Retina (tissue), 1 donor: ENCODE data around the gene TFPI.

Source experiments
- DNase-seq: peaks from one replicate; pipeline ENCODE4 v3.0.0-alpha.2; 2016

The TFPI gene

GRCh38 chr2:187502467-187502866 lies 51.8 kb downstream of the TFPI start:
- no peak for DNase-seq

DNA sequence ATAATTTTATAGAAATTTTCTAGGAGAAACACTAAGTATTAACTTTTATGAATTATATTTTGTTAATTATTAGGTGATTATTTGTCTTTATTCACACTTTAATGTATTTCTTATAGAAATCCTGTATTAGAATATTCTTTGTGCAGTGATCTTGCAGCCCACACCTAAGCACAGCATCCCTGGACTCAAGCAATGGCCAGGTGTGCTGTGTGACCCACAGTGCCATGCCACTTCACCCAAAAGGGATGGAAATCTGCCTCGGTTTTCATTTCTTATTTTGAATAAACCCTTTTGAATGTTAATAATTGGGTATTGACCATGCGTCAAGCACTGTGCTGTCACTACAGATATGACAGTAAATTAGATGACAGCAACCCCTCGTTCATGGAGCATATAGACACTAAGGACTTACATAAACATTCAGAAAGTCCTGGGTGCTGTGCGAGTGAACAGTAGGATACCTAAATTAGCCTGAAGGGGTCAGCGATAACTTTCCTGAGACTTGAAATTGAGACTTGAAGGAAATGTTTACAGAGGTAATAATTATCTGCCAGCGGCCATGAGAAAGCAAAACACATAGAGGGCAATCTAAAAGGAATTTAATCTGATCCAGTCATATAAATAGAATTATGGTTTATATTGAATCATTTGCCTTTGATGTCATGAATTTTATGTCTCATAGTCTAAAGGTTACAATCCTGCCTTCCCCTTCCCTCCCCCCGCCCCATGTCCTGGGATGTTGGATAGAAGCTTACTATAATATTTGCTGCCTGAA lies 53.5 kb downstream of the TFPI start:
- DNase-seq = peak; percentile 6

- peak; percentile 17 for DNase-seq
These were observed 54.2 kb downstream of the TFPI start for GRCh38 chr2:187499941-187500532.

GRCh38 chr2:187497858-187498463 lies 56.3 kb downstream of the TFPI start:
- no peak for DNase-seq

DNA sequence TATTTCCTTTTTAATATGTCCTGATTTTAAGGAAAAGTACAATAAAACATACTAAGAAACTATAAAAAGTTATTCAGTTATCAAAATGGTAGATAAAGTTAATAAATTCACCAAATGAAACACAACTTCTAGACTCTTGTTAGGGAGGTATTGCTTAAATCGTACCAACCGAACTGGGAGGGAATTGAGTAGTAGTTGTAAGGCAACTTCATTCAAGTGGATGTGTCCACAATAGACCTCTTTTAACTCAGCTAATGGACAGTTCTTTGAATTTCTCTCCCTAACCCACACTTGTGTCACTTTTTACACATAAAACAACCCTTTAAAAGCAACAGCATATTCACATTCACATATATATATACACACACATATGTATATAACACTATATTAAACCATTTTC lies 57.1 kb downstream of the TFPI start:
- DNase-seq = no peak

GRCh38 chr2:187495324-187495723 lies 58.9 kb downstream of the TFPI start:
- no peak for DNase-seq

- DNase-seq = no peak
These were observed 60.2 kb downstream of the TFPI start for GRCh38 chr2:187493877-187494568.

GRCh38 chr2:187493180-187493579 lies 61.1 kb downstream of the TFPI start:
- DNase-seq = no peak

DNA sequence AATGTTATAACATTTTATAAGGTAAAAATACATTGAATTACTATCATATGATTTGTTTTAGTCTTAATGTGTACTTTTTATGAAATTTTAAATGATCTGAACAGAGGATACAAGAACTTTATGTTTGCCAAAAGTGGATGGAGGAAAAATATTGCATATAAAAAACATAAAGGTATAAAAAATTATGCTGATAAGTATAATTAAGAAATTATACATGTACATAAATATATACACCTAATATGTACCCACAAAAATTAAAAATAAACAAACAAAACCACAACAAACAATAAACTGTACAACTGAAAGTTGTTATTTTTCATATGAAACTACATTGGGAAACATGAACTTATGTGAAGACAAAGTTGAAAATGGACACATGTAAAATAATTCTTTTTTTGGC lies 68.0 kb downstream of the TFPI start:
- no peak for DNase-seq

DNA sequence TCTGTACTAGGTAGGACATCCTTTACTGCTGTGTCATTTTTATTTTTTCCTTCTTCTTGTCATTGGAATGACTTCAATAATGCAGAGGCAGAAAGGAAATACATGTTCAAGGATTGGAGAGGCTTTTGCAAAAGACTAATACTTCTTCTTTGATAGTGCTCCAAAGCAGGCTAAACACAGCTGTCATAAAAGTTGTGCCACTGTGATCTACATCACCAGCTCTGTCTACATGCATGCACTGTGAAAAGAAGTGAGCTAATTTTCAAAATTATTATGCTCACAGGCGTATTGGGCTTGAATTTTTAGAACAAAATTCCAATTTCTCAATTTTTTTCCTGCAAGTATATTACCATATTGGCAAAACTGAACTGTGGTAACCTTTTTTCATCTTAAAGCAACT lies 68.7 kb downstream of the TFPI start:
- DNase-seq = no peak

DNA sequence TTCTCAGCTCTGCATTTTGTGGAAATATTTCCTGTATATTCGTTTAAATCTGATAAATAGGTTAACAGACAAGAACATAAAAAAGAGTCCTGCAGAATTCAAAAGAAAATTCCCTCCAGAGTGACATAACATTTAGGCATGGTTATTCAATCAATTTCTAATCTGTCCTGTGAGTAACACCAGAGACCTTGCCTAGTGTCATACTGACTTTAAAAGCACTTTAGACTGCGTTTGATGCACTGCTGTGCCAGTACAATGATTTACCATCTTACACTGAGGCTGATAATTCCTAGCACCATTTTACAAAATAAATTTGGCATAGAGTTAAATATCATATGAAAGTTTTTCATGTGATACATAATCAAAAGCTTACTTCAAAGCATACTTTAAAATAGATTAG lies 70.7 kb downstream of the TFPI start:
- DNase-seq = no peak

GRCh38 chr2:187482796-187483195 lies 71.4 kb downstream of the TFPI start:
- DNase-seq = no peak

DNA sequence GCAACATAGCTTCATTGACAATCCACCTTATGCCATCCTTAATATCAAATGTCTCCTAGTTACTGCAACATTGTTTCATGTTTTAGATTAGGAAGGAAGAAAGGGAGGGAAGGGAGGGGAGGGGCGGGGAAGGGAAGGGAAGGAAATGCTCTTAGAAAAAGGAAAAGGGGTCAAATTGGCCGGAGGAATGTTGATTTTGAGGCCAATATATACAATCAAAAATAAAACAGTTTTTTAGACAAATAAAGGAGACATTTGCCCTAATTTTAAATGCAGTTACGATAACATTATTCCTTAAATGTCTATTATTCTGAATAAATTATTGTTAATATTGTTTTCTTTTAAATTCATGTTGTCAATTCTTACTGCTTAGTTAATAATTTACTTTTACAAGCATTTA lies 72.7 kb downstream of the TFPI start:
- DNase-seq = no peak

DNA sequence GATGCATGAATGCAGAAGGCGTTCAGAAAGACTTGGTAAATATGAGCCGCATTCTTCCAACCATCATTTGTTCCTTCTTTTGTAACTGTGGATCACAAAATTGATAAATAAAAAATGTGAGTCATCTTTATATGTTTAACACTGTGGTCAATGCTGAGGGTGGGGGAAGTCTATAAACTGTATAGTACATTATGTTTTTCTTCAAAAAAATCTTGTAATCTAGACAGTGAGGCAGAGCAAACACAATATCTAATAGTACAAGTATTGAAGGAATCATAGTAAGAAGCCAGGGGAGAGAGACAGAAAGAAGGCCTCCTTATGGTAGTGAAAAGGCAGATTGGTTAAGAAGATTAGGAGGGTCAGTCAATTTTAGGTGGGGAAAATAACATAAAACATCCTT lies 75.5 kb downstream of the TFPI start:
- no peak for DNase-seq

DNA sequence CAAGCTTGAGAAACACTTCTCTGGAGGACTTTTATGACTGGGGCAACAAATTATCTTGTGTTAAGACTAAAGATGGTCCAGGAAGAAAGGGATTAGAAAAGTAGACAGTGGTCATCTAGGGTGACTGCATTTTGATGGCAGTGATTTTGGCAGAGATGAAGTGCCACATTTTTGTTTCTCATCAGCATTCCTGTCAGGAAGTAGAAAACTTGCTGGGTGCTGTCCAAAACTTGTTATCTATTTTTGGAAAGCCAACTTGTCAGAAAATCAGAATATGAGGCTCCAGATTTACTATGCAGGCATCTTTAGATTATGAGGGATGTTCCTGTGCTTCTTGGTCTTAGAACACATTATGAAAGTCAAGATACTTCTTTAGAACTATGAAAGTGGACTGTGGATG lies 77.2 kb downstream of the TFPI start:
- DNase-seq = no peak

GRCh38 chr2:187475499-187476248 lies 78.6 kb downstream of the TFPI start:
- no peak for DNase-seq

DNA sequence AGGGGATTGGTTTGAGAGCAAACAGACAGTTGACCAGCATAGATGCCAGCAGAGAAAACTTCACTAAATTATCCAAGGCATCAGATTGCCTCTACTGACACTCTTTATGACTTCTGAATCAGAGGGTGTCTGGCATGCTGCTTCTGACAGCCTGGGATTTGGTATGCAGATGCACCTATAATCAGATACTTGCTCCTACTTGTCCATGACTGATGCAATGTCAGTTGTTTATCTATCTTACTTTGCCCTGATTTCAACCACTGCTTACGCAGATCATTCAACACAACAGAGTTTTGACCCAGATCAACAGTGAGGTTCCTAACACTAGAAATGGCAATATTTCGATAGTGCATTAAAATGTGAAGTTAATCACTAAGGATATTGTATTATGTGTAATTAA lies 83.5 kb downstream of the TFPI start:
- DNase-seq = no peak

GRCh38 chr2:187469538-187469937 lies 84.7 kb downstream of the TFPI start:
- no peak for DNase-seq

- DNase-seq = no peak
These were observed 86.0 kb downstream of the TFPI start for GRCh38 chr2:187468262-187468661.

- DNase-seq = no peak
These were observed 88.0 kb downstream of the TFPI start for GRCh38 chr2:187466129-187466792.

DNA sequence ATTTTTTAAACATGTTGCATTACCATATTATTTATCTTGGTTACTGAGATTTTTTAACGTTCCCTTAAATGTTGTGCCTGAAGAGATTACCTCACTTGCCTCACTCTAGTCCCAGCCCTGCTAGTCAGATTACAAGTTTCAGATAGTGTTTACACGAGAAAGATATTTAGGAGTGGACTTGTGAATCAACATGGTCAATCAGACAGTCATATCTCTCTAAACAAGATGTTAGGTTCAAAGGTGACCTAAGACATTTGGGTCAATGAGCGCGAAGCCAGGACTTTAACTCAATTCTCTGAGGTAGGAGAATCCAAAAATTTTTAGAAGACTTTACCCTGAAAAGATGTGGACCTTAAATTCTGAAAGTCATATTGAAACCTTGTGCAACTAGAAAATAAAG lies 91.4 kb downstream of the TFPI start:
- no peak for DNase-seq
